ENCODE results near the gene CD74. TPM values are rescaled to one million over a fixed set of nuclear protein-coding genes. Genes with fewer than 3 reads are reported as not detected.

Gene CD74
- total RNA-seq = 0.13 and 1.0 TPM in 2 replicates

GRCh38 chr5:150412319-150413175 is at the start of gene CD74:
TSS of gene CD74 (minus strand) at chr5:150412910. CDS start at chr5:150412749, 161 bp downstream.

DNA sequence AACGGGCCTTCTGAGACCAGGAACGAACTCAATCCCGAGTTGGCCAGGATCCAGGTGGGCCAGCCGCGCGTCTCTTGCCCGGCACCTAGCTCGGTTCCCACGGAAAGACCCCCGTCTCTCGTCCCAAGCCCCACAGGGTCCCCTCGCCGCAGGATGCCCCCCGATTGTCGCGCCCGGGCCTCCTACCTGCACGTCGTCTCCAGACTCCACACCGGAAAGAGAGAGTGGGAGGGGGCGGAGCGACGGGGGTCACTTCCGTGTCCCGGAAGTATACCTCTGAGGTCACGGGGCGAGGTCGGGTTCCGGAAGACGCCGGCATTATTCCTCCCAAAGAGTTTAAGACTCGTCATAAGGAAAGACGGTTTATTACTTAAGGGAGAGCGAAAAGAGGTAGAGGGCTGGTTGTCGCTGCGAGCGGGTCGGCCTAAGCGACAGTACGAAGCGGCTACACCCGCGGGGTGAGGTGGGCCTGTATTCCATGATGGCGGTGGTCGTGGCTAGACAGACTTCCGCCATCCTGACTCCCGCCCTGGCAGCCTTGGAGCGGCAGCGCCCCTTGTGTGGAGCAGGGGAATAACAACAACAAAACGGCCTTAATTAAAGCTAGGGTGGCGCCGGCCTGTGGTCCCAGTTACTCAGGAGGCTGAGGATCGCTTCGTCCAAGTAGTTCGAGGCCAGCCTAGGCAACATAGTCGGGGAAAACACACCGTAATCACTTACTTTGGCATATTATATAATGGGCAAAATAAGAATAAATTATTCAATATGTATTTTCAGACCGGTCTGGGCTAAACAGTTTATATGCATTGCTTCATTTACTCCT is 37.0 kb upstream of the CD74 start, which contains the start of gene RPS14:
RPS14 (minus strand) TSS at position 223 of the 823 bp plus-strand sequence. CDS start 2,006 bp downstream, outside the sequence.

GRCh38 chr5:150357326-150358260 is 55.1 kb downstream of the CD74 start, which contains the start of gene TCOF1:
TSS of gene TCOF1 (plus strand) at chr5:150357697. CDS start at chr5:150357747, 50 bp downstream.

Other genes with a start within 250 kb of the CD74 start
- gene CDX1, start 246.1 kb downstream of the CD74 start, total RNA-seq = not detected in 2 replicates
- not detected in 2 replicates for gene SLC6A7, start 222.8 kb downstream of the CD74 start, total RNA-seq
- not detected in 2 replicates for gene CAMK2A, start 123.1 kb downstream of the CD74 start, total RNA-seq
- gene ARSI, start 110.0 kb downstream of the CD74 start, total RNA-seq = not detected in 2 replicates
- 29.9 and 46.5 TPM in 2 replicates for gene TCOF1, start 55.2 kb downstream of the CD74 start, total RNA-seq
- gene RPS14, start 36.8 kb upstream of the CD74 start, total RNA-seq = 2,102 and 2,111 TPM in 2 replicates
- gene NDST1, start 95.2 kb upstream of the CD74 start, total RNA-seq = 74.3 and 94.3 TPM in 2 replicates
- gene SYNPO, start 227.8 kb upstream of the CD74 start, total RNA-seq = 25.9 and 32.5 TPM in 2 replicates
- under 0.01 and 0.22 TPM in 2 replicates for gene MYOZ3, start 248.3 kb upstream of the CD74 start, total RNA-seq